ENCODE data around the gene TRIM9. TPM values are rescaled to one million over a fixed set of nuclear protein-coding genes. Genes with fewer than 3 reads are reported as not detected.

TRIM9 gene
- total RNA-seq, 1 experiment from 2014 or later: 9.8 TPM

GRCh38 chr14:50941151-50941550 is 153.8 kb downstream of the TRIM9 start:
- no peaks in the 10 kb centered on the region for H3K9me3 ChIP-seq (ENCODE audit: low read depth, low read length, poor library complexity, severe bottlenecking)
- ChIA-PET POLR2A (ENCODE audit: low non-redundant PET) (no interaction called here), CTCF (no interaction called here)
- no peak overlapping the region for H3K4me3 ChIP-seq (ENCODE audit: low read depth, low read length, poor library complexity, severe bottlenecking)
- no peak for DNase-seq (ENCODE audit: low spot score)
- no peak overlapping the region for H3K27ac ChIP-seq (ENCODE audit: low read depth, low read length, poor library complexity, severe bottlenecking)
- intact Hi-C loops (cut with micrococcal nuclease; ENCODE audit: unreplicated experiment): no loop called here
- BruUV-seq (replicated peaks): no TSS peak
- no peak for TF ChIP-seq CTCF (conservative IDR thresholded peaks at IDR 0.05; ENCODE audit: low read depth, low read length)
- H3K27me3 ChIP-seq (replicated peaks; ENCODE audit: insufficient read depth, low read depth, low read length, poor library complexity): no peaks in the 10 kb centered on the region
- H3K4me1 ChIP-seq (ENCODE audit: insufficient read depth, low read length, poor library complexity, severe bottlenecking): peaks cover 12% of the 10 kb centered on the region
- no peaks in the 10 kb centered on the region for H3K36me3 ChIP-seq (ENCODE audit: insufficient read depth, low read length, poor library complexity, severe bottlenecking)

GRCh38 chr14:50937800-50938199 is 157.1 kb downstream of the TRIM9 start:
- Histone ChIP-seq H3K36me3 (ENCODE audit: insufficient read depth, low read length, poor library complexity, severe bottlenecking) (no peaks in the 10 kb centered on the region), H3K27ac (ENCODE audit: low read depth, low read length, poor library complexity, severe bottlenecking) (no peak overlapping the region), H3K9me3 (ENCODE audit: low read depth, low read length, poor library complexity, severe bottlenecking) (no peaks in the 10 kb centered on the region), H3K4me3 (ENCODE audit: low read depth, low read length, poor library complexity, severe bottlenecking) (no peak overlapping the region), H3K4me1 (ENCODE audit: insufficient read depth, low read length, poor library complexity, severe bottlenecking) (peaks cover 8% of the 10 kb centered on the region), H3K27me3 (replicated peaks; ENCODE audit: insufficient read depth, low read depth, low read length, poor library complexity) (no peaks in the 10 kb centered on the region)
- POLR2A ChIA-PET (ENCODE audit: low non-redundant PET): no interaction called here
- no TSS peak for BruUV-seq (replicated peaks)
- TF ChIP-seq CTCF (conservative IDR thresholded peaks at IDR 0.05; ENCODE audit: low read depth, low read length): no peak
- DNase-seq (ENCODE audit: low spot score): no peak
- intact Hi-C loops (cut with micrococcal nuclease; ENCODE audit: unreplicated experiment): no loop called here
- CTCF ChIA-PET: no interaction called here

- Histone ChIP-seq H3K4me1 (ENCODE audit: insufficient read depth, low read length, poor library complexity, severe bottlenecking) (peaks cover 8% of the 10 kb centered on the region), H3K27ac (ENCODE audit: low read depth, low read length, poor library complexity, severe bottlenecking) (no peak overlapping the region), H3K4me3 (ENCODE audit: low read depth, low read length, poor library complexity, severe bottlenecking) (no peak overlapping the region), H3K36me3 (ENCODE audit: insufficient read depth, low read length, poor library complexity, severe bottlenecking) (no peaks in the 10 kb centered on the region), H3K27me3 (replicated peaks; ENCODE audit: insufficient read depth, low read depth, low read length, poor library complexity) (no peaks in the 10 kb centered on the region), H3K9me3 (ENCODE audit: low read depth, low read length, poor library complexity, severe bottlenecking) (no peaks in the 10 kb centered on the region)
- DNase-seq (ENCODE audit: low spot score): peak; percentile 39
- BruUV-seq (replicated peaks): no TSS peak
- TF ChIP-seq EZH2 (IDR thresholded peaks at IDR 0.05; ENCODE audit: borderline replicate concordance, low read depth, low read length, poor library complexity, severe bottlenecking): no peak
- TF ChIP-seq CTCF (conservative IDR thresholded peaks at IDR 0.05; ENCODE audit: low read depth, low read length): no peak
- ChIA-PET POLR2A (ENCODE audit: low non-redundant PET) (interaction anchor here (0.7 kb wide), 1 partner anchor 237 kb away, joined by 3 read pairs; no protein-coding TSS in a partner anchor), CTCF (no interaction called here)
- intact Hi-C loops (cut with micrococcal nuclease; ENCODE audit: unreplicated experiment): no loop called here
These were observed 157.6 kb downstream of the TRIM9 start for GRCh38 chr14:50937325-50937724.

All from A673 (cell line).